K562 (cell line): ENCODE data around the gene GABRA4. TPM values are rescaled to one million over a fixed set of nuclear protein-coding genes. Genes with fewer than 3 reads are reported as not detected.

Source experiments
- ATAC-seq: fragments of 200-7000 bp; cut with Tn5 transposase; 3 replicates; pipeline ENCODE4 v1.9.1; 2020; ENCODE audit warnings: moderate library complexity
- BruUV-seq: library from RNA; stranded (reverse); fragments of 400-500 nt; replicated peaks from 2 replicates; lab custom pipeline; 2021; lab: Mats Ljungman, UMichigan
- CTCF ChIA-PET: fragments of 300-600 bp; formaldehyde crosslinking; extraction: SDS; loops from one replicate; lab custom pipeline; 2021; ENCODE audit warnings: low intra/inter-chr PET ratio; lab: Yijun Ruan, JAX
- POLR2A ChIA-PET: fragments of 300-600, 350-650 bp; sonication (Branson Sonifier 250); formaldehyde crosslinking; extraction: SDS; loops from one replicate; lab custom pipeline; 2021; ENCODE audit warnings: antibody characterized with exemption, inconsistent platforms; lab: Yijun Ruan, JAX
- DNase-seq, 4 experiments: peaks; one replicate each; pipeline versions ENCODE4 v3.0.0 to v3.0.0-alpha.2; 2011 to 2018; ENCODE audit warnings: low spot score in 3 of 4, mixed read lengths in 3 of 4; ENCODE audit errors: extremely low read depth in 1 of 4
- FAIRE-seq: peaks from 2 replicates; lab custom pipeline; 2011; peaks lifted over from hg19 to GRCh38; lab: Jason Lieb, UNC
- H2AFZ ChIP-seq: 2 replicates; pipeline ENCODE4 v1.6.0; 2011; ENCODE audit warnings: low read depth, low read length, control low read depth, inconsistent platforms
- H3K27ac ChIP-seq: fragments of 200-600 bp; 3 replicates; pipeline ENCODE4 v1.8.0; 2011; ENCODE audit warnings: low read depth, mild to moderate bottlenecking, control low read depth, inconsistent platforms, low read length, moderate library complexity, mixed read lengths; ENCODE audit errors: extremely low read depth
- H3K27me3 ChIP-seq, 2 experiments: fragments of 300-600 bp in 1 of 2; 2 replicates in 1 of 2; 3 replicates in 1 of 2; pipeline versions ENCODE4 v1.6.0 to v1.8.0; 2011; ENCODE audit warnings: inconsistent platforms in 2 of 2, low read length in 2 of 2, mild to moderate bottlenecking in 1 of 2, mixed read lengths in 1 of 2, moderate library complexity in 1 of 2; ENCODE audit not compliant: control insufficient read depth in 2 of 2, insufficient read depth in 2 of 2
- H3K36me3 ChIP-seq: fragments of 300-600 bp; 3 replicates; pipeline ENCODE4 v1.8.0; 2011; ENCODE audit warnings: mild to moderate bottlenecking, low read length, inconsistent platforms; ENCODE audit not compliant: control insufficient read depth, insufficient read depth
- H3K4me1 ChIP-seq, 2 experiments: fragments of 200-600 bp in 1 of 2; replicated peaks in 1 of 2; 2 replicates in 1 of 2; 3 replicates in 1 of 2; pipeline versions ENCODE4 v1.5.1 to v1.8.0; 2011; ENCODE audit warnings: inconsistent platforms in 2 of 2, low read length in 2 of 2, mild to moderate bottlenecking in 1 of 2, mixed read lengths in 1 of 2, moderate library complexity in 1 of 2; ENCODE audit not compliant: control insufficient read depth in 2 of 2, insufficient read depth in 2 of 2
- H3K4me2 ChIP-seq: 2 replicates; pipeline ENCODE4 v1.6.1; 2011; ENCODE audit warnings: low read length, control low read depth, inconsistent platforms, mixed read lengths; ENCODE audit not compliant: insufficient read depth
- H3K4me3 ChIP-seq: fragments of 200-600 bp; sonication (generic), shearing (Covaris generic); 2 replicates; pipeline ENCODE4 v1.5.1; 2016; ENCODE audit warnings: control low read depth, inconsistent platforms
- H3K79me2 ChIP-seq: fragments of 200-600 bp; 3 replicates; pipeline ENCODE4 v1.8.0; 2011; ENCODE audit warnings: low read length, inconsistent platforms; ENCODE audit not compliant: control insufficient read depth, insufficient read depth
- H3K9ac ChIP-seq, 2 experiments: 2 replicates each; pipeline versions ENCODE4 v1.6.0 to v1.6.1; 2011; ENCODE audit warnings: low read depth in 2 of 2, low read length in 2 of 2, control low read depth in 1 of 2, inconsistent platforms in 1 of 2, mild to moderate bottlenecking in 1 of 2, mixed read lengths in 1 of 2; ENCODE audit not compliant: insufficient read depth in 1 of 2
- H3K9me1 ChIP-seq: one replicate; pipeline ENCODE4 v1.6.0; 2011; ENCODE audit warnings: inconsistent platforms, mild to moderate bottlenecking, low read length, moderate library complexity; ENCODE audit not compliant: control insufficient read depth, insufficient read depth
- H3K9me3 ChIP-seq: replicated peaks from 2 replicates; pipeline ENCODE4 v1.5.1; 2011; ENCODE audit warnings: low read depth, low read length, inconsistent platforms; ENCODE audit not compliant: control insufficient read depth, insufficient read depth
- H4K20me1 ChIP-seq: replicated peaks from 2 replicates; pipeline ENCODE4 v1.6.1; 2011; ENCODE audit warnings: low read length, inconsistent platforms, mixed read lengths; ENCODE audit not compliant: control insufficient read depth, insufficient read depth
- MED1 ChIP-seq: sonication (generic); formaldehyde crosslinking; IDR thresholded peaks from 2 replicates; pipeline ENCODE4 v1.8.1; 2023; ENCODE audit warnings: missing genetic modification reagents, borderline replicate concordance
- NCOA2 ChIP-seq, 2 experiments: fragments of 450-650 bp; IDR thresholded peaks; 2 replicates each; pipeline ENCODE4 v1.6.1; 2018; ENCODE audit warnings: mild to moderate bottlenecking in 2 of 2, moderate library complexity in 1 of 2; ENCODE audit not compliant: partially characterized antibody in 2 of 2
- NFYB ChIP-seq: IDR thresholded peaks from 2 replicates; pipeline ENCODE4 v1.6.1; 2011; ENCODE audit warnings: mild to moderate bottlenecking, moderate library complexity; ENCODE audit not compliant: insufficient read length; ENCODE audit errors: extremely low read depth
- RAD21 ChIP-seq, 2 experiments: fragments of 250-450 bp in 1 of 2; fragments of 450-650 bp in 1 of 2; sonication (Bioruptor Pico) in 1 of 2; formaldehyde crosslinking in 1 of 2; IDR thresholded peaks in 1 of 2; conservative IDR thresholded peaks in 1 of 2; 2 replicates each; pipeline versions ENCODE4 v1.4.0 to v1.8.0; 2020 to 2022; ENCODE audit warnings: mild to moderate bottlenecking in 2 of 2, moderate library complexity in 1 of 2
- RBM15 ChIP-seq: fragments of 200-400 bp; formaldehyde crosslinking; IDR thresholded peaks from 2 replicates; pipeline ENCODE4 v1.6.1; 2018; ENCODE audit warnings: mild to moderate bottlenecking, low read length, moderate library complexity; ENCODE audit not compliant: insufficient read depth
- RFX7 ChIP-seq: fragments of 250-450 bp; sonication (Bioruptor Pico); IDR thresholded peaks from 2 replicates; pipeline ENCODE4 v1.5.1; 2021; ENCODE audit warnings: mild to moderate bottlenecking
- ZNF444 ChIP-seq: fragments of 250-450 bp; sonication (Bioruptor Pico); IDR thresholded peaks from 2 replicates; pipeline ENCODE4 v1.4.0; 2020; ENCODE audit warnings: mild to moderate bottlenecking, moderate library complexity
- WGBS: fragments of 100-300 bp; shearing (Covaris generic); methylation state at CpG from one replicate; pipeline ENCODE4 v1.1.6; 2016; ENCODE audit warnings: low coverage, mixed read lengths; ENCODE audit not compliant: insufficient coverage; ENCODE audit errors: missing lambda C conversion rate; 5-methylcytosine and 5-hydroxymethylcytosine counted together
- in situ Hi-C: fragments of 300-500 bp; cut with MboI; formaldehyde crosslinking; loops from 4 replicates; pipeline ENCODE4 v1.15.0; 2018; ENCODE audit warnings: inconsistent platforms, mixed read lengths
- intact Hi-C: fragments of 100-400 bp; cut with micrococcal nuclease; formaldehyde crosslinking; loops from 2 replicates; pipeline ENCODE4 v1.14.2; 2022
- polyA plus RNA-seq, 8 experiments: library from polyadenylated mRNA; depleted of rRNA in 4 of 8; stranded (reverse) in 5 of 8; unstranded in 3 of 8; fragments of >200 nt; fragmentation: Nextera tagmentation in 2 of 8; fragmentation: Illumina TruSeq in 1 of 8; extraction: Ambion mirVana in 2 of 8; extraction: Trizol in 1 of 8; gene quantifications; 2 replicates each; pipeline versions ENCODE4 v1.2.1 to v1.2.3, GENCODE V29; 2011 to 2014; ENCODE audit warnings: inconsistent platforms in 1 of 8, missing spikeins in 1 of 8
- total RNA-seq, 7 experiments: library from RNA; depleted of rRNA in 6 of 7; stranded (reverse); fragments of >200 nt in 6 of 7; fragmentation: Illumina TruSeq in 2 of 7; extraction: Trizol in 2 of 7; gene quantifications; 2 replicates each; pipeline versions ENCODE4 v1.2.1 to v1.2.3, GENCODE V29; 2011 to 2021; ENCODE audit warnings: low replicate concordance in 1 of 7
- TF ChIP-seq, protein P1 (sequence below), 3 experiments: IDR thresholded peaks in 2 of 3; conservative IDR thresholded peaks in 1 of 3; 2 replicates each; pipeline ENCODE4 v1.5.1; 2011 to 2012; ENCODE audit warnings: low read length in 3 of 3, mild to moderate bottlenecking in 3 of 3, control low read depth in 2 of 3, improper control_type of control experiment in 1 of 3, inconsistent platforms in 1 of 3, low read depth in 1 of 3, mixed read lengths in 1 of 3, moderate library complexity in 1 of 3; ENCODE audit not compliant: insufficient read depth in 2 of 3

GABRA4 gene
- total and polyA plus RNA-seq, 9 of the 15 experiments (the other 6 are each of a cell fraction or from before 2014, with no cell fraction given): not detected

DNA sequence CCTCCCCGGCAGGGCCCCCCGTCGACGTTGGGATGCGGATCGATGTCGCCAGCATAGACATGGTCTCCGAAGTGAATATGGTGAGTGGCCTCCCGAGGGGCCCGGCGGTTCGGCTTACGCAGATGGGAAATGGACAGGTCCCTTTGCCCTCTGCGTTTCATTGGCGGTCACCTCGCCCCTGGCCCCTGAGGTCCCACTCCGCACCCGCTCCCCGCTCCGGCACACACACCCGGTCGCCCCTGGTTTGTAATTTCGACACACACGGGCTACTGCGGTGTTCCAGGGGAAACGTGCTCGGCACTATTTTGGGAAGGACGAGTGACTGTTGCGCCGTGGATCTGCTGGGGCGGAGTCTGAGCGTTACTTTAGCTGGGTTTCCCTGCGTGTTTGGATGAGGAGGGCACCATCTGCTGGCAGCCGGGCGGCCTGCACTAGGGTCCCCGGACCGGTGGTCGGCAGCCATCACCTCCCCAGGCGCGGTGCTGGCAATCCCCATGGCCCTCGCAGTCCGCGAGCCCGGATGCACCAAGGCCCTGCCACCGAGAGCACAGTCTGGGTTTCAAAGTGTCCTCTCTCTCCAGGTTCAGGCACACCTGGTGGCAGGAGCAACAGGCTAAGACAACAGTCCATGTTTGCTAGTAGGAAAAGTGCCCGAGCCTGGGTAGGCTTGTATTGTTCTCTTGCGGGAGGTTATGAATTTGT is 39.2 kb upstream of the GABRA4 start:
- H3K4me2 ChIP-seq: no peak overlapping the region
- DNase-seq (peak in 2 of 4 experiments; percentile 8 to 10), ATAC-seq (peak; percentile 59), FAIRE-seq (no peak)
- no peaks in the 10 kb centered on the region for H3K36me3 ChIP-seq
- intact Hi-C loops: no loop called here
- no peaks in the 10 kb centered on the region for H3K9me3 ChIP-seq
- no peak overlapping the region for H3K9ac ChIP-seq
- H3K4me1 ChIP-seq: no peaks in the 10 kb centered on the region; a peak in 1 of 5 replicates
- ChIA-PET POLR2A (no interaction called here), CTCF (no interaction called here)
- TF ChIP-seq MED1 (CRISPR knock-in tag) (no peak), NFYB (no peak), NCOA2 (IDR thresholded peaks at IDR 0.05; ENCODE audit: partially characterized antibody in 2 of 2) (no peak), RAD21 (CRISPR knock-in tag; conservative IDR thresholded peaks at IDR 0.05 in 1 of 2, IDR thresholded peaks at IDR 0.05 in 1 of 2) (0 out of 4 replicates have a peak, but pooled peaks of 1 of the 2 experiments have one; percentile 3), RBM15 (no peak), ZNF444 (no peak), RFX7 (no peak)
- TF ChIP-seq, protein P1, sequence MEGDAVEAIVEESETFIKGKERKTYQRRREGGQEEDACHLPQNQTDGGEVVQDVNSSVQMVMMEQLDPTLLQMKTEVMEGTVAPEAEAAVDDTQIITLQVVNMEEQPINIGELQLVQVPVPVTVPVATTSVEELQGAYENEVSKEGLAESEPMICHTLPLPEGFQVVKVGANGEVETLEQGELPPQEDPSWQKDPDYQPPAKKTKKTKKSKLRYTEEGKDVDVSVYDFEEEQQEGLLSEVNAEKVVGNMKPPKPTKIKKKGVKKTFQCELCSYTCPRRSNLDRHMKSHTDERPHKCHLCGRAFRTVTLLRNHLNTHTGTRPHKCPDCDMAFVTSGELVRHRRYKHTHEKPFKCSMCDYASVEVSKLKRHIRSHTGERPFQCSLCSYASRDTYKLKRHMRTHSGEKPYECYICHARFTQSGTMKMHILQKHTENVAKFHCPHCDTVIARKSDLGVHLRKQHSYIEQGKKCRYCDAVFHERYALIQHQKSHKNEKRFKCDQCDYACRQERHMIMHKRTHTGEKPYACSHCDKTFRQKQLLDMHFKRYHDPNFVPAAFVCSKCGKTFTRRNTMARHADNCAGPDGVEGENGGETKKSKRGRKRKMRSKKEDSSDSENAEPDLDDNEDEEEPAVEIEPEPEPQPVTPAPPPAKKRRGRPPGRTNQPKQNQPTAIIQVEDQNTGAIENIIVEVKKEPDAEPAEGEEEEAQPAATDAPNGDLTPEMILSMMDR (IDR thresholded peaks at IDR 0.05 in 2 of 3, conservative IDR thresholded peaks at IDR 0.05 in 1 of 3; ENCODE audit: insufficient read depth in 2 of 3, low read depth in 1 of 3, low read length in 3 of 3): peak in 1 of 3 experiments; percentile 4; a peak in 1 of 6 replicates
- H3K79me2 ChIP-seq: no peaks in the 10 kb centered on the region
- H4K20me1 ChIP-seq: no peaks in the 10 kb centered on the region
- in situ Hi-C loops: no loop called here
- no peak overlapping the region for H3K27ac ChIP-seq
- no peaks in the 10 kb centered on the region for H3K27me3 ChIP-seq
- H2AFZ ChIP-seq: no peak overlapping the region
- WGBS: 3% methylated on average over 44 of the region's 47 CpGs
- BruUV-seq: no TSS peak
- no peak overlapping the region for H3K4me3 ChIP-seq
- H3K9me1 ChIP-seq: no peaks in the 10 kb centered on the region
